ENCODE data around the gene TSSK2.
"Not testable (repeated sequence)": the region's sequence is repeated elsewhere in the genome, so short reads cannot be mapped to it uniquely, and the experiment has no call there.

TSSK2 gene

GRCh38 chr22:19130959-19131684 lies at the start of gene TSSK2:
TSSK2 (plus strand) TSS chr22:19131308; CDS start chr22:19131400, 92 bp downstream.
- DNase-seq (ENCODE audit: low read depth), result no peak

DNA sequence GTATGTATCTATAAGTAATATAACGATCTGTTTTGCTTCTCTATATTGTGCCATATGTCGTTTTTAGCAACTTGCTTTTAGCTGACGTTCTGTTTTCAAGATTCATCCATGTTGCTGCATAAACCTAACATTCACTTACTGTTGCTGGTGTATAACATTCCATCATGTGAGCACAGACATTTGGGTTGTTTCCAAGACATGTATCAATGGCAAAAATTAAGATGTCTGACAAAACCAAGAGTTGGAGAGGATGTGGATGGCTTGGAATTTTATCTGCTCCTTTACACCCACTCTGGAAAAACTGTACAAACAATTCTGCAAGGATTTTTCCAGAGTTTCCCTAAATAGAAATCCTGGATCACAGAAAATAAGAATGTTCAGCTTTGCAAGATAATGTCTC lies 49.8 kb upstream of the TSSK2 start:
- no peak for DNase-seq (ENCODE audit: low read depth)

GRCh38 chr22:19082101-19082500 lies 49.0 kb upstream of the TSSK2 start:
- DNase-seq (ENCODE audit: low read depth), result no peak

DNA sequence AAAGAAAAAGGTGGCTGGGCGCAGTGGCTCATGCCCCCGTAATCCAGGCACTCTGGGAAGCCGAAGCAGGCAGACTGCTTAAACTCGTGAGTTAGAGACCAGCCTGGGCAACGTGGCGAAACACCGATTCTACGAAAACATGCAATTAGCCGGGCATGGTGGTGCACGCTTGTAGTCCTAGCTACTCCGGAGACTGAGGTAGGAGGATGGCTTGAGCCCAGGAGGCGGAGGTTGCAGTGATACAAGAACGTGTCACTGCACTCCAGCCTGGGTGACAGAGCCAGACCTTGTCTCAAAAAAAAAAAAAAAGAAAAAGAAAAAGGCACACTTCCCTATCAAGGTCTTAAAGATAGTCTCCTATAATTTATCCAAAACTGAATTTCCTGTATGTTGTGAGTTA lies 48.3 kb upstream of the TSSK2 start:
- DNase-seq (ENCODE audit: low read depth), result no peak

GRCh38 chr22:19084126-19084525 lies 47.0 kb upstream of the TSSK2 start:
- DNase-seq (ENCODE audit: low read depth), result not testable (repeated sequence)

GRCh38 chr22:19084586-19084985 lies 46.5 kb upstream of the TSSK2 start:
- not testable (repeated sequence) for DNase-seq (ENCODE audit: low read depth)

GRCh38 chr22:19085233-19085718 lies 45.8 kb upstream of the TSSK2 start:
- no peak for DNase-seq (ENCODE audit: low read depth)

DNA sequence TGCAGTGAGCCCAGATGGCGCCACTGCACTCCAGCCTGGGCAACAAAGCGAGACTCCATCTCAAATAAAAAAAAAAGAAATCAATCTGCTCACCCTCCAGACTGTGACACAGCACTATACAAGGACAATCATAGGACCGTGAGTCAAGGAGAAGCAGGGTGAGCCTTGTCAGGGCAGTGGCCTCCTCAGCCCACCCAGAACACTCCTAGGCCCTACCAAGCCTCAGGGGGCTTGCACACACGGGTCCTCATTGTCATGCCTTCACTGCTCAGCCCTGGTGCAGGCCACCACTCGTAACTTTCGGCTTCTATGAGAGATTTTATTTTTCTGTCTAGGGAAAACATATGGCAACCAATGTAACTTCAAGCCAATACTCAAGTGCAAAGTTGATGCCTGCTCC lies 44.7 kb upstream of the TSSK2 start:
- DNase-seq (ENCODE audit: low read depth), result no peak

DNA sequence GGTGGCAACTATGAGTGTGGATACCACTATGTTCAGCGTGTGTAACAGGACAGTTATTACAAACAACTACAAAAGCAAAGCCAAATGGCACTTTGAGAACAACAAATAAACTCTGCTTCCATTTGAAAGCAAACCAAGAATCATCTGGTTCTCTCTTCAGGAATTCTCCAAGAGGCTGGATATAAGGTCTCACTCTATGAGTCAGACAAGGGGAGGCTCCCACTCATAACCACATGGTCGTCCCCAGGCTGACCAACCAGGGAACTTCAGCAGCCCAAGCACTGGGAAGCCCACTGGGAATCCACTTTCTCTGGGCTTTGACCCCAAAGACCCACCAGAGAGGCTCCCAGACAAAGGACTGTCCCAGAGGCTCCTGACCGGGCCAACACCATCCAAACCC lies 44.2 kb upstream of the TSSK2 start:
- no peak for DNase-seq (ENCODE audit: low read depth)

GRCh38 chr22:19088866-19089595 lies 42.1 kb upstream of the TSSK2 start:
- no peak for DNase-seq (ENCODE audit: low read depth)

DNA sequence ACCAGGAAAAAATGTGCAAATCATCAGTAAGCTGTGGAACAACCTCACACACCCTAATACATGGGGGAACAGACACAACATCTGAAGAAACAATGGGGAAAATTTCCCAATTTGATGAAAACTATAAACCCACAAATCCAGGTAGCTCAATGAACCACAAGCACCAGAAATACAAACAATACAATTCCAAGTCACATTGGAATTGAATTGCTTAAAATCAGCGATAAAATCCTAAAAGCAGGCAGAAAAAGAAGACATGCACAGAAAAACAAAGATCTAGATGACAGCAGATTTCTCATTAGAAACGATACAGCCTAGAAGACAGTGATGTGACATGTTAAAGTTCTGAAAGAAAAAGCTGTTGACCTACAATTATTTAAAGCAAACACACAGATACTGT lies 40.9 kb upstream of the TSSK2 start:
- no peak for DNase-seq (ENCODE audit: low read depth)

DNA sequence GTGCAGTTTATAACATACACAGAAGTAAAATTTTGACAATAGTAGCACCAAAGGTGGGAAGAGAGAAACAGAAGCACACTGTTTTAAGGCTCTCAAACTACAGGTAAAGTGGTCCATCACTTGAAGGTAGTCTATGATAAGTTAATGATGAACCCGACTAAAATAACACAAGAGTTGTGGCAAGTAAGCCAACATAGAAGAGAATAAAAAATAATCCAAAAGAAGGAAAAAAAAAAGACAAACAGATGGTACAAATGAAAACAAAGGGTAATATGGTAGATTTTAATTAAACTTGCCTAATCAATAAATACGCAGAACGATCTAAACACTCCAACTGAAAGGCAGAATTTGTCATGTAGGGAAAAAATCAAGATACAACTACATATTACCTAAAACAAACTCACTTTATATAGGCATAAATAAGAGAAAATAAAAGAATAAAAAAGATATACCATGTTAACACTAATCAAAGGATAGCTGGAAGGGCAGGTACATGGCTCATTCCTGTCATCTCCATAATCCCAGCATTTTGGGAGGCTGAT lies 40.5 kb upstream of the TSSK2 start:
- DNase-seq (ENCODE audit: low read depth), result no peak

- no peak for DNase-seq (ENCODE audit: low read depth)
Measured at GRCh38 chr22:19092725-19093124, 38.4 kb upstream of the TSSK2 start.

DNA sequence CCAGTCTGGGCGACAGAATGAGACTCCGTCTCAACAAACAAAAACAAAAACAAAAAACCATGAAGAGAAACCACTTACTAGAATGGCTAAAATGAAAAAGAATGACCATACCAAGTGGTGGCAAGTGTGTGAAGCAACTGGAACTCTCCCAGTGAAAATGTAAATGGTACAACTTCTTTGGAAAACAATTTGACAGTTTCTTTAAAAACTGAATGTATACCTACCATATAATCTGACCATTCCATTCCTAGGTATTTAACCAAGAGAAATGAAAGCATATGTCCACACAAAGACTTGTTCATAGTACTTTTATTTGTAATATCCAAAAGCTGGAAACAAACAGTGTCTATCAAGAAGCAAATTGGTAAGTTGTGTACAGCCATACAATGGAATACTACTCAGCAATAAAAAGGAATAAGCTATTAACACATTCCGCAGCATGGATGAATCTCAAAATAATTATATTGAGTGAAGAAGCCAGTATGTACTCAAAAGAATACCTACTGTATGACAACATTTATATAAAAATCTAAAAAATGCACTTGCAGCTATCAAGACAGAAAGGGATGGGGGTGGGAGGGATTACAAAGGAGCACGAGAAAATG lies 36.6 kb upstream of the TSSK2 start:
- no peak for DNase-seq (ENCODE audit: low read depth)

DNA sequence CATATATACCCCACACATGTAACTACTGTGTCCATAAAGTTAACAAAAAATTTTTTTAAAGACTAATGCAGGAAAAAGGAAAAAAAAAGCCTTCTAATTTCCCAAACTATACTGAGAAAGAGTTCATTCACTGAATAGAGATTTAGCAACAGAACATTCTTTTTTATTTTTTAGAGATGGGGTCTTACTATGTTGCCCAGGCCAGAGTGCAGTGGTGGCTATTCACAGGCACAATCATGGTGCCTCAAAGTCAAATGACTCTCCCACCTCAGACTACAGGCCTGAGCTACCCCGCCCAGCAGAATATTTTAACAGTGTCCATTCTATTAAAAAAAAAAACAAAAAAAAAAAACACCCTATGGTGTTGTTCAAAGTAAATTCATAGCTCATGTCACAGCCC lies 34.6 kb upstream of the TSSK2 start:
- DNase-seq (ENCODE audit: low read depth), result no peak

- no peak for DNase-seq (ENCODE audit: low read depth)
Measured at GRCh38 chr22:19097518-19097917, 33.6 kb upstream of the TSSK2 start.

- no peak for DNase-seq (ENCODE audit: low read depth)
Measured at GRCh38 chr22:19098157-19098556, 33.0 kb upstream of the TSSK2 start.

DNA sequence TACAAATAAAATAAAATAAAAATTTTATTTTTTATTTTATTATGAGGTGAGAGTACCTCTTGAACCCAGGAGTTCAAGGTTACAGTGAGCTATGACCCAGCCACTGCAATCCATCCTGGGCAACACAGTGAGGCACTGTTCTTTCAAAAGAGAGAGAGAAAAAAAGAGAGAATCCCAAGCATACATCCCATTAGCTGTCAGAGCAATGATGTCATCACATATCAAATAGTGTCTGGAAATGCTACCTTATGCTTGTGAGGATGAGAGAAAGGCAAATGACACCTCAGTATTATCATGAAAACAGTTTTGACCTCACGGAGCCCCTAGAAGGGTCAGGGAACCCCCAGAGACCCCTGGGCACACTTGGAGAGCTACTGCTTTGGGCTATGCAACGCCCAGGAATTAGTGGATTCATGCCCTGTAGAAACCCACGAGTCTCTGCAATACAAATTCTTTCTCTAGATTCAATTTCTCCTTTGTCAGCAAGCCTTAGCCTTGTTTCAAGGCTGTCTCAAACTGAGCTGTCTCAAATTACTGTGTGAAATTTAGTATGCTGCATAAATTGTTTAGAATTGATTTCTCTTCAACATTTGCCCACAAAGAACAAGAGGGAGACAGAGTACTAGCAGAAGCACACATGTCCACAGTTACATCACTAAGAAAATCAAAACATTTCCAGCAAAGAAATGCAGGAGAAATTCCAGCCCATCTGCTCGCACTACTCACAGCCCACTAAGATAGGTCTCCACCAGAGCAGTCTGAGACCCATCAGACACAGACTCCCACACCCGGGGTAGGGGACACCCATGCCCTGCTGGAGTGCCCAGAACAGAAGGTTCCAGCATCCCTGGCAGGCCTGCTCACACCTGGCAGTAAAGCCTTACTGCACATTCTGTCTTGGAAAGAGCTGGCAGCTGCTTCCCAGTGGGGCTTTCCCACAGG lies 27.0 kb upstream of the TSSK2 start:
- DNase-seq (ENCODE audit: low read depth), result no peak

DNA sequence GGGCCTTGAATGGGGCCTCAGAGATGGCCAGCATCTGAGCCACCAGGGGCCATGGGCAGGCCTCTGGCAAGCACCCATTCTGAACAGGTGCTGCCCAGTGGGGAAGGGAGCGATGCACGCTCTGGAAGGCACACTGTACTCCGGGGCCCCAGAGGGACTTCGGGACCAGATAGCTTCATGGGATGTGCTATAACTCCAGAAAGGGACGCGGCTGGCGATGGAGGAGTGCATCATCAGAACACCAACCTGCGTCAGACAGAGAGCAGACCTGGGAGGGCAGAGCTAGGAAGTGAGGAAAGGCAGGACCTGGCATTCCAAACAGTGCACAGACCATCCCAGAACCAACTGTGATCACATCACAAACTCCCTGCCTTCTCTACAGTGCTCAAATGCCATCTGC lies 25.7 kb upstream of the TSSK2 start:
- no peak for DNase-seq (ENCODE audit: low read depth)

DNA sequence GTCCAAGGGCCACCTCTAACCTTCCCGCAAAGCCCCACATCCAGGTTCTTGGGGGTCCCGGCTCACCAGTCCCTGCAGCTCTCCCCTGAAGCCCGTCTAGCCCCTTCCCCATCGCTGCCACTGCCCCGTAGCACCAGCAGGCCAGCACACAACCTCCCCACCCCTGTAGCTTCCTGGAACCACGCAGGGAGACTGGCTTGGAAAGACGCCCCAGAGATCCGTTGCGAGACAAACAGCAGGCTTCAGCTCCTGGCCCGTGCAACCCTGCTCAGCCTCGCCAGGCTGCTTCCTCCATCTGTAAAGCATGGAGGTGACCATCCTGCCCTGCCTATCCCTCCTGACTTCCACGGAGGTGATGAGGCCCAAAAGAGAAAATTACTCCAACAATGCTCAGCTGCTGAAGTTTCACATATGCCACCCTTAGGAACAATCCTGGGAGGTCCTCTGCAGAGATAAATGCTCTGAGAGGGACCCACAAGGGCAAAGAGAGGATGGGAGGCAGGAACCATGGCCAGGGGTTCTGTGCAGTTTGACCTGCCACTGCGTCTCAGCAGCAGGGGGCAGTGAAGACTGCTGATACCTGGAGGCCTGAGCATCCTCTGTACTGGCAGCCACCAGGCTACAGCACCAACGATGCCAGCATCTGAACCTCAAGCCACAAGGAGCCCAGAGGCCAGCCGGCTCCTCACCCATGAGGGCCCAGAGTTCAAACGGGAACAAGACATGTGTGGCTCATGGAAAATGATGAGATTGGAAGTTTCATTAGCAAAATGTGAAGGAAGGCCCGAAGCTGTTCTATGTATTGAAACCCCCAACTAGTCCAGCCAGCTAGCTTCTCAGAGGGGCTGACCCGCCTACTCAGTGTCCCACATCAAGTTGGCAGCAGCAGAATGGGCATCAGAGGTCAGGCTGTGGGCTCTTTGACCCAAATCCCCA lies 25.0 kb upstream of the TSSK2 start:
- peak; percentile 17 for DNase-seq (ENCODE audit: low read depth)

Measured in activated T-cell treated with anti-CD3 and anti-CD28 coated beads for 24 hours (primary cell).